ENCODE results near the gene NAPB. TPM values are rescaled to one million over a fixed set of nuclear protein-coding genes. Genes with fewer than 3 reads are reported as not detected.

NAPB gene
- total and polyA plus RNA-seq, 10 of the 15 experiments (the other 5 are each of a cell fraction or from before 2014, with no cell fraction given): 2.1 to 15.9 (median 7.2) TPM

DNA sequence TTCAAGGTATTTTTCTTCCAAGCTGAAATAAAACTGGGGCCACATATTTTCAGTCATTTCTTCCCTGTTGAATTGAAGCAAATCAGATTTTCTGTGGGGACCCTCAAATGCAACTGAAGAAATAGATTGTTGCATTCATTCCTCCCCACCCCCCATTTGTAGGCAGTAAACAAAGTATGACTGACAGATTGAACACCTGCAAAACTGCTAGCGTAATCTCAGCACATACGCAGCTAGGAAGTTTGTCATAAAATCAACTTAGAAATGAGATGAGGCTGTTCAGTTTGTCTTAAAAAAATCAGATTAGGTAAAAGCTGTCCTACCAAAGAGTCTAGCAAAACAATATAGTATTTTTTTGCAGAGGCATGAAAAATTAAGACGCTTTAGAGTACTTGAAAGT is 50.4 kb downstream of the NAPB start (continued):
- TF ChIP-seq ZNF24 (IDR thresholded peaks at IDR 0.05) (no peak), BRCA1 (IDR thresholded peaks at IDR 0.05; ENCODE audit: low read depth, low read length) (no peak), CBX5 (IDR thresholded peaks at IDR 0.05; ENCODE audit: low read depth) (no peak), ZNF217 (IDR thresholded peaks at IDR 0.05) (no peak)

DNA sequence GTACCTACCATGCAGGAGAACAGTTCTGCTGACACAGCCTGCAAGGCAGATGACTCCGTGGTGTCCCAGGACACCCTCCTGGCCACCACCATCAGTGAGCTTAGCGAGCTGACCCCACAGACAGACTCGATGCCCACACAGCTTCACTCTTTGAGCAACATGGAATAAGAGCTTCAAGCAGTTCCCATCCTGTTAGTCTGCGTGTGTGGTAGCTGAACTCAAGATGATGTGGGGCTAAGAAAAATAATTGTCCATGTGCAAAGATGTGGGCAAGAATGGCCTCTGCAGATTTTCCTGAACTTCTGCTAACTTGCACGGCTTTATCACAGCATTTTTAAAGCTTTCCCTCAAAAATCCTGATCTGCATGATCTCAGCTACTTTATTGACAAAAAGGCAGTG is 51.0 kb downstream of the NAPB start:
- in situ Hi-C loops (cut with MboI): loop anchor here (25.0 kb wide), 2 partner anchors 1692 to 1892 kb away; partner anchors contain the start of gene ACSS1
- FAIRE-seq (no peak), ATAC-seq (no peak), DNase-seq (ENCODE audit: low read depth, low spot score) (no peak)
- H3K4me3 ChIP-seq: no peak overlapping the region
- H4K20me1 ChIP-seq (ENCODE audit: control insufficient read depth, insufficient read depth): no peaks in the 10 kb centered on the region
- intact Hi-C loops (cut with micrococcal nuclease; ENCODE audit: unreplicated experiment): no loop called here
- no peak overlapping the region for H3K27ac ChIP-seq (ENCODE audit: control insufficient read depth, insufficient read depth)
- ChIA-PET CTCF (interaction anchor here (1.1 to 1.2 kb wide), 3 partner anchors 12 to 77 kb away, joined by 3 to 4 read pairs (median 4); no protein-coding TSS in a partner anchor), RAD21 (ENCODE audit: unreplicated experiment) (no interaction called here), SMC1A (ENCODE audit: uncharacterized antibody, unreplicated experiment) (interaction anchor here (1.4 kb wide), 1 partner anchor 21 kb away, joined by 3 read pairs; no protein-coding TSS in a partner anchor), POLR2A (interaction anchor here (0.6 to 0.8 kb wide), 2 partner anchors 9 to 13 kb away, joined by 3 read pairs; no protein-coding TSS in a partner anchor)
- H3K27me3 ChIP-seq (replicated peaks in 1 of 2; ENCODE audit: control insufficient read depth in 2 of 2, insufficient read depth in 2 of 2, low read length in 1 of 2): no peaks in the 10 kb centered on the region
- 89% methylated on average over 5 of the region's 5 CpGs for WGBS (ENCODE audit: insufficient coverage, insufficient replicate concordance, low lambda C conversion rate, missing lambda C conversion rate)
- H3K4me2 ChIP-seq (ENCODE audit: control insufficient read depth, insufficient read depth): no peak overlapping the region
- H2AFZ ChIP-seq (ENCODE audit: control insufficient read depth, low read depth, low read length): no peak overlapping the region
- peaks cover 24% of the 10 kb centered on the region for H3K79me2 ChIP-seq (ENCODE audit: control insufficient read depth, insufficient read depth, low read length)
- no peak overlapping the region for H3K9ac ChIP-seq (ENCODE audit: control insufficient read depth, insufficient read depth, low read length)
- H3K9me3 ChIP-seq (replicated peaks; ENCODE audit: control insufficient read depth, insufficient read depth, low read length): no peaks in the 10 kb centered on the region
- BruUV-seq (replicated peaks): no TSS peak
- peaks cover 13 to 29% of the 10 kb centered on the region in 2 experiments for H3K36me3 ChIP-seq (ENCODE audit: control insufficient read depth in 2 of 2, insufficient read depth in 2 of 2, low read length in 1 of 2)
- peaks cover 16% of the 10 kb centered on the region for H3K4me1 ChIP-seq (ENCODE audit: control insufficient read depth, insufficient read depth, low read length)
- TF ChIP-seq, protein P1, sequence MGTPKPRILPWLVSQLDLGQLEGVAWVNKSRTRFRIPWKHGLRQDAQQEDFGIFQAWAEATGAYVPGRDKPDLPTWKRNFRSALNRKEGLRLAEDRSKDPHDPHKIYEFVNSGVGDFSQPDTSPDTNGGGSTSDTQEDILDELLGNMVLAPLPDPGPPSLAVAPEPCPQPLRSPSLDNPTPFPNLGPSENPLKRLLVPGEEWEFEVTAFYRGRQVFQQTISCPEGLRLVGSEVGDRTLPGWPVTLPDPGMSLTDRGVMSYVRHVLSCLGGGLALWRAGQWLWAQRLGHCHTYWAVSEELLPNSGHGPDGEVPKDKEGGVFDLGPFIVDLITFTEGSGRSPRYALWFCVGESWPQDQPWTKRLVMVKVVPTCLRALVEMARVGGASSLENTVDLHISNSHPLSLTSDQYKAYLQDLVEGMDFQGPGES (IDR thresholded peaks at IDR 0.05): no peak
- no peak for TF ChIP-seq IRF4 (IDR thresholded peaks at IDR 0.05; ENCODE audit: low read depth, low read length)
- TF ChIP-seq, protein P2, sequence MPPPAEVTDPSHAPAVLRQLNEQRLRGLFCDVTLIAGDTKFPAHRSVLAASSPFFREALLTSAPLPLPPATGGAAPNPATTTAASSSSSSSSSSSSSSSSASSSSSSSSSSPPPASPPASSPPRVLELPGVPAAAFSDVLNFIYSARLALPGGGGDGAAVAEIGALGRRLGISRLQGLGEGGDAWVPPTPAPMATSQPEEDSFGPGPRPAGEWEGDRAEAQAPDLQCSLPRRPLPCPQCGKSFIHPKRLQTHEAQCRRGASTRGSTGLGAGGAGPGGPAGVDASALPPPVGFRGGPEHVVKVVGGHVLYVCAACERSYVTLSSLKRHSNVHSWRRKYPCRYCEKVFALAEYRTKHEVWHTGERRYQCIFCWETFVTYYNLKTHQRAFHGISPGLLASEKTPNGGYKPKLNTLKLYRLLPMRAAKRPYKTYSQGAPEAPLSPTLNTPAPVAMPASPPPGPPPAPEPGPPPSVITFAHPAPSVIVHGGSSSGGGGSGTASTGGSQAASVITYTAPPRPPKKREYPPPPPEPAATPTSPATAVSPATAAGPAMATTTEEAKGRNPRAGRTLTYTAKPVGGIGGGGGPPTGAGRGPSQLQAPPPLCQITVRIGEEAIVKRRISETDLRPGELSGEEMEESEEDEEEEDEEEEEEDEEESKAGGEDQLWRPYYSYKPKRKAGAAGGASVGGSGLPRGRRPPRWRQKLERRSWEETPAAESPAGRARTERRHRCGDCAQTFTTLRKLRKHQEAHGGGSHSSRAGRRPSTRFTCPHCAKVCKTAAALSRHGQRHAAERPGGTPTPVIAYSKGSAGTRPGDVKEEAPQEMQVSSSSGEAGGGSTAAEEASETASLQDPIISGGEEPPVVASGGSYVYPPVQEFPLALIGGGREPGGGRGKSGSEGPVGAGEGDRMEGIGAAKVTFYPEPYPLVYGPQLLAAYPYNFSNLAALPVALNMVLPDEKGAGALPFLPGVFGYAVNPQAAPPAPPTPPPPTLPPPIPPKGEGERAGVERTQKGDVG (CRISPR knock-in tag; IDR thresholded peaks at IDR 0.05): no peak
- TF ChIP-seq ESRRA (IDR thresholded peaks at IDR 0.05; ENCODE audit: low read length): no peak
- TF ChIP-seq STAT1 (conservative IDR thresholded peaks at IDR 0.05): no peak
- TF ChIP-seq PAX8 (IDR thresholded peaks at IDR 0.05): no peak
- TF ChIP-seq PML (IDR thresholded peaks at IDR 0.05; ENCODE audit: low read length): no peak
- TF ChIP-seq MXI1 (IDR thresholded peaks at IDR 0.05; ENCODE audit: low read depth, low read length): no peak
- no peak for TF ChIP-seq NR2C2 (IDR thresholded peaks at IDR 0.05; ENCODE audit: borderline replicate concordance, control insufficient read depth, insufficient read length, low read depth)
- no peak for TF ChIP-seq EGR1 (IDR thresholded peaks at IDR 0.05; ENCODE audit: borderline replicate concordance in 1 of 2, low read depth in 2 of 2, low read length in 2 of 2)
- no peak for TF ChIP-seq RCOR1 (conservative IDR thresholded peaks at IDR 0.05; ENCODE audit: low read depth, low read length)
- TF ChIP-seq FOXK2 (IDR thresholded peaks at IDR 0.05): no peak
- no peak for TF ChIP-seq STAT3 (IDR thresholded peaks at IDR 0.05; ENCODE audit: low read depth, low read length)
- TF ChIP-seq, protein P3, sequence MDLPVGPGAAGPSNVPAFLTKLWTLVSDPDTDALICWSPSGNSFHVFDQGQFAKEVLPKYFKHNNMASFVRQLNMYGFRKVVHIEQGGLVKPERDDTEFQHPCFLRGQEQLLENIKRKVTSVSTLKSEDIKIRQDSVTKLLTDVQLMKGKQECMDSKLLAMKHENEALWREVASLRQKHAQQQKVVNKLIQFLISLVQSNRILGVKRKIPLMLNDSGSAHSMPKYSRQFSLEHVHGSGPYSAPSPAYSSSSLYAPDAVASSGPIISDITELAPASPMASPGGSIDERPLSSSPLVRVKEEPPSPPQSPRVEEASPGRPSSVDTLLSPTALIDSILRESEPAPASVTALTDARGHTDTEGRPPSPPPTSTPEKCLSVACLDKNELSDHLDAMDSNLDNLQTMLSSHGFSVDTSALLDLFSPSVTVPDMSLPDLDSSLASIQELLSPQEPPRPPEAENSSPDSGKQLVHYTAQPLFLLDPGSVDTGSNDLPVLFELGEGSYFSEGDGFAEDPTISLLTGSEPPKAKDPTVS (IDR thresholded peaks at IDR 0.05; ENCODE audit: low read depth, low read length): no peak

Measured in GM12878 (cell line).